Measurements from ENCODE around the gene ATP2B3.

DNA sequence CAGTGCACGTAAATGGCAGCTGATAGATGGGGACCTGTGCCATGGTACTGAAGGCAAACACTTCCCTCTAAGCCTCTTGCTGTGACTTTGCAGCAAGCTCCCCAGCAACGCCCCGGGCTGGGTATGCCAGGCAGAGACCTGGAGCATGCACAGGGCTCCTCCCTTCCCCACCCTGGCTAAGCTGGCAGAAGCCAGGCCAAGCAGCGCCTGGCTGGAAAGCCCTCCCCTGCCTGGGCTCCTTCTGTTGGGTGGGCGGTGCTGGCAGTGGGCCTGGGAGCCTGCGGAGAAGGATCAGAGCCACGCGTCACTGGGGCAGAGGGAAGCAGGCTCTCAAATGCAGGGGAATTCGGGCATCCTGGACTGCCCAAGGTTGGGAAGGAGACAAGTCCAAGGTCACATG is 3.6 kb downstream of the ATP2B3 start:
- TF ChIP-seq POLR2A (IDR thresholded peaks at IDR 0.05; ENCODE audit: low read depth) (no peak), POLR2AphosphoS5 (IDR thresholded peaks at IDR 0.05) (no peak)
- TF ChIP-seq, protein P1, sequence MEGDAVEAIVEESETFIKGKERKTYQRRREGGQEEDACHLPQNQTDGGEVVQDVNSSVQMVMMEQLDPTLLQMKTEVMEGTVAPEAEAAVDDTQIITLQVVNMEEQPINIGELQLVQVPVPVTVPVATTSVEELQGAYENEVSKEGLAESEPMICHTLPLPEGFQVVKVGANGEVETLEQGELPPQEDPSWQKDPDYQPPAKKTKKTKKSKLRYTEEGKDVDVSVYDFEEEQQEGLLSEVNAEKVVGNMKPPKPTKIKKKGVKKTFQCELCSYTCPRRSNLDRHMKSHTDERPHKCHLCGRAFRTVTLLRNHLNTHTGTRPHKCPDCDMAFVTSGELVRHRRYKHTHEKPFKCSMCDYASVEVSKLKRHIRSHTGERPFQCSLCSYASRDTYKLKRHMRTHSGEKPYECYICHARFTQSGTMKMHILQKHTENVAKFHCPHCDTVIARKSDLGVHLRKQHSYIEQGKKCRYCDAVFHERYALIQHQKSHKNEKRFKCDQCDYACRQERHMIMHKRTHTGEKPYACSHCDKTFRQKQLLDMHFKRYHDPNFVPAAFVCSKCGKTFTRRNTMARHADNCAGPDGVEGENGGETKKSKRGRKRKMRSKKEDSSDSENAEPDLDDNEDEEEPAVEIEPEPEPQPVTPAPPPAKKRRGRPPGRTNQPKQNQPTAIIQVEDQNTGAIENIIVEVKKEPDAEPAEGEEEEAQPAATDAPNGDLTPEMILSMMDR (IDR thresholded peaks at IDR 0.05), result no peak
